Measurements from ENCODE around the gene TNFRSF6B.

GRCh38 chr20:63680857-63681608 lies 15.4 kb upstream of the TNFRSF6B start:
- TF ChIP-seq CTCF (IDR thresholded peaks at IDR 0.05; ENCODE audit: extremely low read depth in 1 of 2, insufficient read depth in 1 of 2, low read depth in 1 of 2, low read length in 2 of 2) (no peak), FOS (IDR thresholded peaks at IDR 0.05; ENCODE audit: borderline replicate concordance, insufficient read depth, low read length) (no peak), POLR2A (IDR thresholded peaks at IDR 0.05; ENCODE audit: low read depth, low read length) (no peak)
